ENCODE results near the gene LZTS2.

DNA sequence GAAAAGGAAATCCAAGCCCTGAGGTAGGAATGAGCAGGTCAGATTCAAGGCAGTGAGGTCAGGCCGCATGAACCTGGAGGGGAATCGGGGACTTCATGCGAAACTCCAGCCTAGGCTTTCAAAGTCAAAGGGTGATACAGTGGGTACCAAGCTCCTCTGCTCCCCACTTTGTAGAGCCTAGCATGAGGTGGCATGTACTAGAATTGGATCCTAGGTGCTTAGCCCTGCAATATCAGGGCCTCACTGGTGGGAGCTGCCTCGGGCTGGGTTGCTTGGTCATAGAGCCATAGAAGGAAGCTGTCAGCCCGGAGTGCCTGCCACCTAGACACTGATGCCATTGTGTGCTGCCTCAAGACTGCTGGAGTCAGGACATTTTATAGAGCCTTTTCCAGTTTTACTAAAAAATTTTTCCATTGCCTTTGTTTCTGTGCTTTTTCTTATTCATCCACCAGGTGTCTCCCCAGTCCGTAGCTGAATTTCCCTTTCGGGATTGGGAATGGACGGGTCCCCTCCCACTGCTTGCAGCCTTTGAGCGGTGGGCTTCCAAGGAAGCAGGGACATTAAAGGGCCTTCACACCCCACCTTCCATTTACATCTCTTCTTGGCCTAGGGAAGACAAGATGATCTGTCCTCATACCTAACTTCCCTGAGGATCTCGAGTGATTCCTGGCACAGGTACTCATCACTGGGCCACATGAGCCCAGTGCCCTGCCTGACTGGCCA is 5.5 kb upstream of the LZTS2 start:
- peak in 2 of 3 experiments; percentile 75 to 90; a peak in 4 of 6 replicates for TF ChIP-seq CTCF (IDR thresholded peaks at IDR 0.05 in 2 of 3, conservative IDR thresholded peaks at IDR 0.05 in 1 of 3; ENCODE audit: borderline replicate concordance in 1 of 3, insufficient read depth in 1 of 3, low read depth in 2 of 3, low read length in 2 of 3)
- no peak for TF ChIP-seq ELF1 (IDR thresholded peaks at IDR 0.05; ENCODE audit: borderline replicate concordance, low read depth)
- peak; percentile 31 for TF ChIP-seq POLR2AphosphoS5 (IDR thresholded peaks at IDR 0.05; ENCODE audit: low read depth, low read length)
- TF ChIP-seq EZH2phosphoT487 (IDR thresholded peaks at IDR 0.05; ENCODE audit: borderline replicate concordance), result no peak
- no peak for TF ChIP-seq ZNF274 (IDR thresholded peaks at IDR 0.05; ENCODE audit: low read depth, low read length)
- TF ChIP-seq, protein P1, sequence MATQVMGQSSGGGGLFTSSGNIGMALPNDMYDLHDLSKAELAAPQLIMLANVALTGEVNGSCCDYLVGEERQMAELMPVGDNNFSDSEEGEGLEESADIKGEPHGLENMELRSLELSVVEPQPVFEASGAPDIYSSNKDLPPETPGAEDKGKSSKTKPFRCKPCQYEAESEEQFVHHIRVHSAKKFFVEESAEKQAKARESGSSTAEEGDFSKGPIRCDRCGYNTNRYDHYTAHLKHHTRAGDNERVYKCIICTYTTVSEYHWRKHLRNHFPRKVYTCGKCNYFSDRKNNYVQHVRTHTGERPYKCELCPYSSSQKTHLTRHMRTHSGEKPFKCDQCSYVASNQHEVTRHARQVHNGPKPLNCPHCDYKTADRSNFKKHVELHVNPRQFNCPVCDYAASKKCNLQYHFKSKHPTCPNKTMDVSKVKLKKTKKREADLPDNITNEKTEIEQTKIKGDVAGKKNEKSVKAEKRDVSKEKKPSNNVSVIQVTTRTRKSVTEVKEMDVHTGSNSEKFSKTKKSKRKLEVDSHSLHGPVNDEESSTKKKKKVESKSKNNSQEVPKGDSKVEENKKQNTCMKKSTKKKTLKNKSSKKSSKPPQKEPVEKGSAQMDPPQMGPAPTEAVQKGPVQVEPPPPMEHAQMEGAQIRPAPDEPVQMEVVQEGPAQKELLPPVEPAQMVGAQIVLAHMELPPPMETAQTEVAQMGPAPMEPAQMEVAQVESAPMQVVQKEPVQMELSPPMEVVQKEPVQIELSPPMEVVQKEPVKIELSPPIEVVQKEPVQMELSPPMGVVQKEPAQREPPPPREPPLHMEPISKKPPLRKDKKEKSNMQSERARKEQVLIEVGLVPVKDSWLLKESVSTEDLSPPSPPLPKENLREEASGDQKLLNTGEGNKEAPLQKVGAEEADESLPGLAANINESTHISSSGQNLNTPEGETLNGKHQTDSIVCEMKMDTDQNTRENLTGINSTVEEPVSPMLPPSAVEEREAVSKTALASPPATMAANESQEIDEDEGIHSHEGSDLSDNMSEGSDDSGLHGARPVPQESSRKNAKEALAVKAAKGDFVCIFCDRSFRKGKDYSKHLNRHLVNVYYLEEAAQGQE (IDR thresholded peaks at IDR 0.05; ENCODE audit: low read depth), result no peak
- TF ChIP-seq MAX (IDR thresholded peaks at IDR 0.05), result no peak
- TF ChIP-seq POLR2A (IDR thresholded peaks at IDR 0.05; ENCODE audit: borderline replicate concordance, extremely low read depth, insufficient read depth, insufficient read length), result no peak
- no peak for TF ChIP-seq EZH2 (IDR thresholded peaks at IDR 0.05)
- TF ChIP-seq SRF (IDR thresholded peaks at IDR 0.05; ENCODE audit: low read depth), result no peak
- TF ChIP-seq YY1 (IDR thresholded peaks at IDR 0.05; ENCODE audit: extremely low read depth, insufficient replicate concordance, low read depth, low read length), result no peak
